ENCODE measurements around the gene TSPAN8. TPM values are rescaled to one million over a fixed set of nuclear protein-coding genes. Genes with fewer than 3 reads are reported as not detected.
"Not testable (repeated sequence)": the region's sequence is repeated elsewhere in the genome, so short reads cannot be mapped to it uniquely, and the experiment has no call there.

The TSPAN8 gene
- polyA plus RNA-seq, 1 donor, result 0.96 TPM

DNA sequence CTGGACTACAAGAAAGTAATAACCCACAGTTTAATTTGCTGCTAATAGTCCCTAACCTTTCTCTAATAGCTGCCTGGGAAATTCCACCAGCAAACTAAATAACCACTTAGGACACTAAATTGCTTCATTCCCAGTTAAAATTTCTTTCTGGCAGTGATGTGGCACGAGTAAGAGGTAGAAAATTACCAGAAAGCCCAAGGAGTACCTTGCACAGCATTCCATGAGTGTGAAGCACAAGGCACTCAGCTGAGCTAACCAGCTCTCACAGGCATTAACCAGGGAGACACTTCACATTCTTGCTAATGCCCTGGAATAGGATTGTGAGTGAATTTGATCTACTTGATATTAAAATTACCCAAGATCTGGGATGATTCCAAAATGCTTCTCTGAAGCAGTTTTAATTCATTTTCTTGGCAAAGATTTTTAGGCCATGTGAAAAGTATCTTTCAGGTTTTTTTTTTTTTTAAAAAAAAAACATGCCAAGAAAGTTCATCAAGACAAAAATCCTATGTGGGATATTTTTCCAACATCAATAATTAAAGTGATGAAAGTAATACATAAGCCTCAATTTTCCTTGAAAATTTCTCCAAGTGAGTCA, 29.5 kb downstream of the TSPAN8 start:
- no peak for DNase-seq (ENCODE audit: low read depth)

DNA sequence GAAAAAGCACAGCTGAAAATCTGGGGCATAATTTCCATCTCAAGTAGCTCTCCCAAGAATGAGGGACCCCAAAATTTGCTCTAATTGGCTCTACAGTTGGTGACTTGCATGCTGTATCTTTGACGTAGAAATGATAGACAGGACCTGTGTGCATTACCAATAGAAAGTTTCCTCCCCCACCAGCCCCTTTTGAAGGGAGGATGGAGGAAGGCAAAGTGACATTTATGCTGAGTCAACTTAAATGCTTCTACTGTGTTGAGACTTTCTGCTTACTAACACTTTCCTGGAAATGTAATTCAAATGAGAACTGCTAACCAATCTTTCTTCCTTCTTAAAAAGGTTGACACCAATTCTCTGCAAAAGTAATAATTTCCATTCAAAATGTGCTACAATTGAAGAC, 31.9 kb downstream of the TSPAN8 start:
- no peak for DNase-seq (ENCODE audit: low read depth)

DNA sequence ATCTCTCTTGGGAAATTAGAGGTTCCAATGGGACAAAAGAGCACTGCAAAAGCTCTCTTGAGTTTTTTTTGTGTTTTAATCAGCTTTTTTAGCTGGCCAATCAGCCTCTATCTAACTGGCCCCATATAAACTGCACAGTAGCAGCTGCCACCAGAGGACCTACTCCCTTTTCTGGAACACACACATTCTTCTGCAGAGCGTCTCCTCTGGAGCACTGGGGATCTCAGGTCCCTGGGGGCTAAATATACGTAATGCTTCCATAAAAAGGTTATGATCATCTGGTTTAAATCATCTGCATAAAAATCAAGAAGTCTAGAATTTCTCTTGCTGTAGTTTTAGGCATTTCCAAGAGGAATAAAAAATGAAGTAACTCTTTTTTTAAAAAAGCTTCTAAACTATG, 32.3 kb downstream of the TSPAN8 start:
- no peak for DNase-seq (ENCODE audit: low read depth)

DNA sequence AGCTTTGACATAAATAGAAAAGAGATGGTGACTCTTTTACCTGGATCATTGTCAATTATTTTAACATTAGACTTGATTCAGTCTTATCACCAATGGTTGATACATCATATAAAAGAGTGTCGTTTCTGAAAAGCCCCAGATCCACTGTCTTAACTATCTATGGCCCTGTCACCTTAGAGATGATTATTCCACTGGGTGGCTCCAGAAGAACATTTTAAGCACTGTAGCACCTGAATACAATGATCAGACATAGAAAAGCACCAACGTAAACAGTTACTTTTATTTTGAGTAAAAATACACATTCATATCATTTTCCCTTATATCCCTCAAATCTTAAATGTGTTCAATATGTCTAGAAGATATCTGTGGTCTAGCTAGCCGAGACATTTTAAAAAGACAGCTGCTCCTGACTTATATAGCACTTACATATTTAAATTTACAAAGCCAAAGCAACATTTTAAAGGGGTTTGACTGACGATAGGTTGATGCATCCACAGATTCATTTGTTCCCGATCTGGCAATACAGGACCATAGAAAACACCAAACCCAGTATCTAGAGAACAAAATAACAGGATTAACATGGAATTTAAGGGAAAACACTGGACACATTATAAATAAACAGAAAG, 32.9 kb downstream of the TSPAN8 start:
- DNase-seq (ENCODE audit: low read depth), result no peak

DNA sequence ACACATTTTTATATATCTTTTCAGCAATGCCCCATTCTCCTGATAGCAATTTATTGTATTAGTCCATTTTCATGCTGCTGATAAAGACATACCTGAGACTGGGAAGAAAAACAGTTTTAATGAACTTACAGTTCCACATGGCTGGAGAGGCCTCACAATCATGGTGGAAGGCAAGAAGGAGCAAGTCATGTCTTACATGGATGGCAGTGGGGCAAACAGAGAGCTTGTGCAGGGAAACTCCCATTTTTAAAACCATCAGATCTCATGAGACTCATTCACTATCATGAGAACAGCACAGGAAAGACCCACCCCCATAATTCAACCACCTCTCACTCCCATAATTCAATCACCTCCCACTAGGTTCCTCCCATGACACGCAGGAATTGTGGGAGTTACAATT, 44.7 kb downstream of the TSPAN8 start:
- DNase-seq (ENCODE audit: low read depth), result not testable (repeated sequence)

DNA sequence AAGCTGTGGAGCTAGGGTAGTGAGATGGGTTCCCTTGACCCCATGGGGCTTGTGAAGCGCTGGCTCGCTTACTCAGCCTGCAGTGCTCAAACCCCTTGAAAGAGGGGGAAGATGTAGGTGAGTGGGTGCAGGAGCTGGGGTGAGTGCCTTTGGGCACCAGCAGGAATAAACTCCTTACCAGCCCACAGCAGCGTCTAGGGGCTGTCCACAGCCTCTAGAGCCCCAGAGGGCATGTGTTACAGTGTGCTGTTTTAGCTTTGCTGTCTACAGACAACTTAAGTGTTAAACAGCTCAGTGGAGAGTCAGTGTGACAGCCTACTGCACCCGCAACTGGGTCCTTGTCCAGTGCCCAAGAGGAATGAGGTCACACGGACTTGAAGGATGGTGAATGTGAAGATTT, 48.0 kb downstream of the TSPAN8 start:
- no peak for DNase-seq (ENCODE audit: low read depth)

DNA sequence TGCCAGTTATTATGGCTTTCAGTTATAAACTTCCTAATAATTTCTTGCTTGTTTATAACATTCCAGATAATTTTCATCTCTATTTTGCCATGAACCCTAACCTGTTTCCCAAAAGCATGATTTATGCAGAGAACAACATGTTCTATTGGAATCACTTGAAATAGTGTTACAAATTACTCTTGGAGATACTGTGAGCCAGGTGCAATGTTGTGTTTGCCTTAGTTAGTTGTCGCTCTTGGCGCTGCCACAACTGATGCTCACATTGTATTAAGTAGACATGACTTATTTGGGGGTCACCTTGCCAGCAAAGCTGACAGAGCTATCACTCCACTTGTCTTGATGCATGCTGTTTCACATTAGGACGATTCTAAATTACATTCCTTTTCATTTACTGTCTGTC, 49.4 kb downstream of the TSPAN8 start:
- peak; percentile 61 for DNase-seq (ENCODE audit: low read depth)

DNA sequence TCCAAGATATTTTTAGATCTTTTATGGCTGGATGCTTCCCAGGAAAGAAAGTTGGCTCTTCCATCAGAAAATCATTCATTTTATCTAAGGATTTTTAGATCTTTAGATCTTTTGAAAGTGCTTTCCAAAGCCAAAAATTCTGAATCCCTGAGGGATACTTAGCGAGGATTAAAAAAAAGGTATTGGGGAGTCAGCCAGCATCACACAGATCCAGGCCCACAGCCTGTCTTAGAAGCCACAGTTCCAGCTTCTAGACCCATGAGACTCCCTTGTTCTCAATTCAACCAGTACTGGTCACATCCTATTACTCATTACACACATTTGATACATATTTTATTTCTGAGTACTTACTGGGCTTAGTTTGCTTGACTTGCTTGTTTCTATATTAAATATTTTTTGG, 49.9 kb downstream of the TSPAN8 start:
- peak; percentile 76 for DNase-seq (ENCODE audit: low read depth)

DNA sequence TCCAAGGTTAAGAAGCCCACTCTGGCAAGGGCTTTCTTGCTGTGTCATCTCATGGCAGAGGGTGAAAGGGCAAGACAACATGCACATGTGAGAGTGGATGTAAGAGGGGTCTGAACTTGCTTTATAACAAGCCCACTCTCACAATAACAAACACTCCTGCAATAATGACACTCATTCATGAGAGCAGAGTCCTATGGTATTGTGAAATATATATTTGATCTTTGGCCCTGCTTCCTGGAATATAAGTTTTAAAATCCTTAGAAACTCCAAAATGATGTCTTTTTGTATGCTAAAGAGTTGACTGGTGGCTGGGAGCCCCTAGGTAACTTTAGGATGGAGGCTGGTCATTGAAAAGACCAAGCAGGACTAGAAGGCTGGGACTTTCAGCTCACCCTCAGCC, 51.8 kb downstream of the TSPAN8 start:
- no peak for DNase-seq (ENCODE audit: low read depth)

DNA sequence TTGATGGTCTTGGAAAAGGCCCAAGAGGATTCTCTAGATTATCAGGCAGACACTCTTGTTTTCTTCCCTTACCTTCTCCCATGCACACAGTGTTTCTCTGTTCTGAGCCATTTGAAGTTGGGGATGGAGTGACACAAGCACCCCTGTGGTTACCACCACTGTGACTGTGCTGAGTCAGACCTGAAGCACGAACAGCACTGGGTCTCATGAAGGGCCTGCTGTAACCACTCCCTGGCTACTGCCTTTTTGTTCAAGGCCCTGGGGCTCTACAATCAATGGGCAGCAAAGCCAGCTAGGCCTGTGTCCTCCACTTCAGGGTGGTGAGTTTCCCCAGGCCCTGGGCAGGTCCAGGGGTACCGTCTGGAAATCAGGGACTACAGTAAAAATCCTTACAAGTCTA, 65.5 kb downstream of the TSPAN8 start:
- no peak for DNase-seq (ENCODE audit: low read depth)

DNA sequence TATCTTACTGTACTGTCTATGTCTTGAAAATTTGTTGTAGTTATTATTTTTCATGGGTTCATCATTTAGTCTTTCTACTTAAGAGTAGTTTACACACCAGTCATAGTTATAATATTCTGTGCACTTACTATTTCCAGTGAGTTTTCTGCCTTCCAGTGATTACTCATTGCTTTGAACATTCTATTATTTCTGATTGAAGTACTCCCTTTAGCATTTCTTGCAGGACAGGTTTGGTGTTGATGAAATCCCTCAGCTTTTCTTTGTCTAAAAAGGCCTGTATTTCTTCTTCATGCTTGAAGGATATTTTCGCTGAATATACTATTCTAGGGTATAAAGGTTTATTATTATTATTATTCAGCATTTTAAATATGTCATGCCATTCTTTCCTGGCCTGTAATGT, 66.8 kb downstream of the TSPAN8 start:
- no peak for DNase-seq (ENCODE audit: low read depth)

DNA sequence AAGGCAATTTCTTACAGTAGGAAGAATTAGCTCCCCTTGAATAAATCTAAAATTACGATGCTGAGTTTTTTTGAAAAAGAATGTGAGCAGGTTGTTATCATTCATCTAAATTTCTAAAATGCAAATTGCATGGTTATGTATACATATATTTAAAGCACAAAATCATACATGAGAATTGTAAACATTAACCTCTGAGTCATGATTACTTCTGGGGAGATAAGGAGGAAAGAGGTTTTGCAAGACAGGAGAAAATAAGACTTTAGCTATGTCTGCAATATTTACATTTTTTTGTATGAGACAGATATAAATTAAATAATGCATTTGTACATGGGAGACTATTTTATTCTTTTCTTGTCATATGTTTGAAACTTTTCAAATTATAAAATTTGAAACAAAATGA, 72.2 kb downstream of the TSPAN8 start:
- DNase-seq (ENCODE audit: low read depth), result no peak

DNA sequence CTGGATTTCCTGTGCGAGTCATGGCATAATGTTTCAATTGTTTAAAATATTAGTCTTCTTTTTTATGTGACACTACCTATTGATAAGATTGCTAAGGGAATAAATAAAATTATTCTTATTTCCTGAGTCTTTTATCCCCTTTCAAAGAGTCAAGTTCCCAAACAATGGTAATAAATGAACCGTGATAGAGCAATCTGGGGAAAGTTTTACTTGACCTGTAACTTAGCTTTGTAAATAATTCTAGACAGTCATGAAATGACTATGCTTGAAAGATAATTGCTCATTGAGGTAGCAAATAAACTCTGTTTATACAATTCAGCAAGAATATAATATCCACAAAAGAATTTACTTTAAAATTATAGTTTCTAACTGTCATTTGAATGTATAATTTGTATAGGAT, 82.1 kb downstream of the TSPAN8 start:
- DNase-seq (ENCODE audit: low read depth), result no peak

Other genes starting within 250 kb of the TSPAN8 start
- gene PTPRR, start 237.3 kb downstream of the TSPAN8 start, polyA plus RNA-seq (ENCODE audit: insufficient read length), result 0.67 TPM